BJ (cell line): Measurements from ENCODE around the gene SYNGAP1. TPM values are rescaled to one million over a fixed set of nuclear protein-coding genes. Genes with fewer than 3 reads are reported as not detected.

Experiments
- CTCF ChIA-PET: fragments of 350-600 bp; formaldehyde crosslinking; extraction: SDS; loops from one replicate; lab custom pipeline; 2021; ENCODE audit warnings: antibody characterized with exemption, inconsistent platforms; lab: Yijun Ruan, JAX
- POLR2A ChIA-PET: fragments of 300-600 bp; sonication (Branson Sonifier 250); formaldehyde crosslinking; extraction: SDS; loops from one replicate; lab custom pipeline; 2021; ENCODE audit warnings: antibody characterized with exemption; lab: Charles Lee
- DNase-seq: peaks from one replicate; pipeline ENCODE4 v3.0.0-alpha.2; 2011; ENCODE audit warnings: low read depth
- H3K27me3 ChIP-seq: 2 replicates; pipeline ENCODE4 v1.6.0; 2011; ENCODE audit warnings: low read length; ENCODE audit not compliant: control insufficient read depth, insufficient read depth
- H3K36me3 ChIP-seq: 2 replicates; pipeline ENCODE4 v1.5.1; 2011; ENCODE audit warnings: low read length; ENCODE audit not compliant: control insufficient read depth, insufficient read depth
- H3K4me3 ChIP-seq: 2 replicates; pipeline ENCODE4 v1.5.1; 2011; ENCODE audit warnings: low read depth, mild to moderate bottlenecking, control low read depth, low read length
- polyA plus RNA-seq: library from polyadenylated mRNA; depleted of rRNA; stranded (reverse); fragments of >200 nt; gene quantifications from 2 replicates; pipeline ENCODE4 v1.2.3, GENCODE V29; 2011
- TF ChIP-seq, protein P1 (sequence below): IDR thresholded peaks from 2 replicates; pipeline ENCODE4 v1.5.1; 2011; ENCODE audit warnings: low read depth, mild to moderate bottlenecking, control low read depth, inconsistent platforms, low read length, moderate library complexity; ENCODE audit not compliant: insufficient read depth

SYNGAP1 gene
- polyA plus RNA-seq, 1 experiment = 5.7 TPM

GRCh38 chr6:33430991-33431879 is 11.4 kb downstream of the SYNGAP1 start:
- no peak for DNase-seq
- CTCF ChIA-PET = interaction anchor here (1.3 kb wide), 1 partner anchor 13 kb away, joined by 6 read pairs; the partner anchor contains the start of gene CUTA
- Histone ChIP-seq H3K27me3 (no peaks in the 10 kb centered on the region), H3K36me3 (peaks cover 16% of the 10 kb centered on the region), H3K4me3 (no peak overlapping the region)
- TF ChIP-seq, protein P1, sequence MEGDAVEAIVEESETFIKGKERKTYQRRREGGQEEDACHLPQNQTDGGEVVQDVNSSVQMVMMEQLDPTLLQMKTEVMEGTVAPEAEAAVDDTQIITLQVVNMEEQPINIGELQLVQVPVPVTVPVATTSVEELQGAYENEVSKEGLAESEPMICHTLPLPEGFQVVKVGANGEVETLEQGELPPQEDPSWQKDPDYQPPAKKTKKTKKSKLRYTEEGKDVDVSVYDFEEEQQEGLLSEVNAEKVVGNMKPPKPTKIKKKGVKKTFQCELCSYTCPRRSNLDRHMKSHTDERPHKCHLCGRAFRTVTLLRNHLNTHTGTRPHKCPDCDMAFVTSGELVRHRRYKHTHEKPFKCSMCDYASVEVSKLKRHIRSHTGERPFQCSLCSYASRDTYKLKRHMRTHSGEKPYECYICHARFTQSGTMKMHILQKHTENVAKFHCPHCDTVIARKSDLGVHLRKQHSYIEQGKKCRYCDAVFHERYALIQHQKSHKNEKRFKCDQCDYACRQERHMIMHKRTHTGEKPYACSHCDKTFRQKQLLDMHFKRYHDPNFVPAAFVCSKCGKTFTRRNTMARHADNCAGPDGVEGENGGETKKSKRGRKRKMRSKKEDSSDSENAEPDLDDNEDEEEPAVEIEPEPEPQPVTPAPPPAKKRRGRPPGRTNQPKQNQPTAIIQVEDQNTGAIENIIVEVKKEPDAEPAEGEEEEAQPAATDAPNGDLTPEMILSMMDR = no peak
- POLR2A ChIA-PET = no interaction called here

DNA sequence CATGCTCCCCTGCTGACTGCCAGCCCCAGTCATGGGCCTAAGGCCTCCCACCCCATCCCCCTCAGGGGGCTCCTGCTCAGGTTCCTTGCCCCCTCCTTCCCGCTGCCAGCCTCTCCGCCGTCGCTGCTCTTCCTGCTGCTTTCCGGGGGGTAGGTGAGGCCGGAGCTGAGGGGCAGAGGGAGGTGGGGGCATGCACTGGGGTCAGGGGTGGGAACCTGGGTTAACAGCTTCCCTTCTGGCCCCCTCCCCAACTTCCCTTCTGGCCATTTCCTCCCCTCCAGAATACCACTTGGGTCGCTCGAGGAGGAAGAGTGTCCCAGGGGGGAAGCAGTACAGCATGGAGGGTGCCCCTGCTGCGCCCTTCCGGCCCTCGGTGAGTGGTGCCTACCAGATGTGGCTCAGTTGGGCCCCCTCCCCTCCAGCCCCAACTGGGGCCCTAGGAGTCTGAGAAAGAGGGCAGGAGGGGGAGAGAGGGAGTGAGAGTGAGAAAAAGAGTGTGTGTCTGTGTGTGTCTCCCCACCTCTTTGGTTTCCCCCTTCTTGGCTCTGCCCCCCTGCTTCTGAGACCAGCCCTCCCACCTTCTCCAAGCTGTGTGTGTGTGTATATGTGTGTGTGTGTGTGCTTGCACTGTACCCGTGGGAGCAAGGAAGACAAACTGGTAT is 12.1 kb downstream of the SYNGAP1 start:
- Histone ChIP-seq H3K36me3 (peaks cover 18% of the 10 kb centered on the region), H3K27me3 (no peaks in the 10 kb centered on the region), H3K4me3 (no peak overlapping the region)
- DNase-seq = no peak
- ChIA-PET POLR2A (no interaction called here), CTCF (interaction anchor here (0.9 kb wide), 1 partner anchor 10 kb away, joined by 3 read pairs; no protein-coding TSS in a partner anchor)
- TF ChIP-seq, protein P1 = no peak

GRCh38 chr6:33432546-33432945 is 12.7 kb downstream of the SYNGAP1 start:
- DNase-seq = no peak
- TF ChIP-seq, protein P1 = no peak
- H3K27me3 ChIP-seq = no peaks in the 10 kb centered on the region
- ChIA-PET CTCF (interaction anchor here (0.9 kb wide), 1 partner anchor 9 kb away, joined by 3 read pairs; no protein-coding TSS in a partner anchor), POLR2A (no interaction called here)
- H3K4me3 ChIP-seq = no peak overlapping the region
- H3K36me3 ChIP-seq = peaks cover 20% of the 10 kb centered on the region

- Histone ChIP-seq H3K4me3 (no peak overlapping the region), H3K27me3 (no peaks in the 10 kb centered on the region), H3K36me3 (peaks cover 23% of the 10 kb centered on the region)
- ChIA-PET POLR2A (no interaction called here), CTCF (interaction anchor here (0.5 to 0.9 kb wide), 2 partner anchors 9 to 319 kb away, joined by 3 read pairs; no protein-coding TSS in a partner anchor)
- TF ChIP-seq, protein P1 = no peak
- no peak for DNase-seq
Measured at GRCh38 chr6:33433001-33433543, 13.2 kb downstream of the SYNGAP1 start.
